Measurements from ENCODE around the gene TIMP2.
A peak's percentile ranks its signal among the peaks of the same experiment; 100 is the strongest.

The TIMP2 gene

DNA sequence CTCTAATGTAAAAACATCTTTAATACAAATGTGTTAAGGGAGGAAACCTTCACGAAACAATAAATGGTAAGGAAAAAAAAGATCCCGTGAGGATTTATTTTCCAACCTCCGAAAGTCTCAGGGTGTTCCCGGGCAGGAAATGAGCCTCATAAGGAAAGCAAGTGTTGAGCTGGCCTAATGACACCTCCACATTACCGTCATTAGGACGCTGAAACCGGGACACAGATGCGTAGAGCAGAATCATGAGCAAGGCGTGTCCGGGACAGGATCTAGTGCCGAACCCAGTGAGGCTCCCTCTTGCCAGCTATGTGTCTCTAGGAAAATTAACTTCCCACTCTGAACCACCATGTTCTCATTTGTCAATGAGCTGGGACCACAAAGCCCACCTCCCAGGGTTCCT is 120.4 kb downstream of the TIMP2 start:
- peak; percentile 52 for DNase-seq

GRCh38 chr17:78803186-78803845 is 121.9 kb downstream of the TIMP2 start:
- no peak for DNase-seq
